ENCODE results near the gene BMP5.

The BMP5 gene

DNA sequence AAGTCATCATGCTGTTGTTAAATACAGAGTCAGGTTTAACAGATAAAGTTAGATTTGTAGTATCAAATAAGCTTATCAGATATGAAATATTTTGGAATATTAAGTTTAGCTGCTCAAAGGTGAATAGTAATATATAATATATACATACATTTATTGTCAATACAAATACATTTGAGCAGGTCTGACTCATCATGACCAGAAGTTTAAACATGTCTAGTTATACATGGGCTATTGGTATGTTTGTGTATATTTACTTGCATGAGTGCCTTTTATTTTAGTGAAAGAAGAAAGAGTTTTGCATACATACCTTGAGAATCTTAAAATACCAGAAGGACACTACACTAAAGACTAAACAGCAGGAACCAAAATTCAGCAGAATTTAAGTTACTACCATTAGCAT, 76.8 kb downstream of the BMP5 start:
- DNase-seq: no peak

DNA sequence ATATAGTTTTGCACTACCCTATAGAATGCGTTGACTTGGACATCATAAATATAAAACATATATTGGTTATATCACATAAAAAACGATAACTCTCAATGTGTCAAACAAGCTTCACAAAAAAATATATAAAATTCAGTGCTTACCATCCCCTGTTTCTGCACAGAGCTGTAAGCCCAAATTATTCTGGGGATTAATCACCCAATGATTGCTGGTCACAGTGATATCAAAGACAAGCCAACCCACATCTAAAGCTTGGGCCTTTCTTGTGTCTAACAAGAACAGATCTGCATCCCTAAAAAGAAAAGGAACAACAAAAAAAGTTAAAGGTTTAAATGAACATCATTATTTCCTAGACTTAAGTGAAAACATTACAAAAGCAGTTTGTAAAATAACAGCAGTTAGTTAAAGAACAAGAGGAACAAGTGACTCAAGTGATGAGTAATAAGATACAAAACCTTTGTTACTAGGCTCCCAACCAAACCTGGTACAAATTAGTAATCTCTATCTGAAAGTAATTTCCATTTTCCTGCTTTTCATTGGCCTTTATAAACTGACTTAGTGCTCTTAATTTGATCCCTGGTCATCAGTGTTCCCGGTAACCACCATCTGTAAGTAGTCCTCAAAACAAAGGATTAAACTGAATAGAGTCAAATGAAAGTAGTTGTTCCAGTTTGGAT, 81.1 kb downstream of the BMP5 start:
- DNase-seq: peak; percentile 78

DNA sequence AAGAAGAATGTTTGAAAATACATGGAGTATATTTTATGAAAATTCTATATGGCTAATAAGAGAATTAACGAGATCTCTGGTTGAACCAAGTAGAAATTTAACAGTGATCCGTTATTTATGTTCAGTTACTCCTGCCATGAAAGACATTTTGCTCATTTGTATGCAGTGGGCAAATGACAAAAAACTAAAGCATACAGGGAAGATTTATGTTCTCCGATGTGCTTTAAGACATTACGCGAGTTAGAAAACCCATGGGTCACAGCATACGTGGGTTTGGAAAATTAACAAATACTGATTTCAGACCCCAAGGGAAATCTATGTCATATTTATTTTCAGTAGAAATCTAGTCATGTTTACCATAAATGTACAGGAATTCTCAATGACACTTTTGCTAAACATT, 90.1 kb downstream of the BMP5 start:
- no peak for DNase-seq

DNA sequence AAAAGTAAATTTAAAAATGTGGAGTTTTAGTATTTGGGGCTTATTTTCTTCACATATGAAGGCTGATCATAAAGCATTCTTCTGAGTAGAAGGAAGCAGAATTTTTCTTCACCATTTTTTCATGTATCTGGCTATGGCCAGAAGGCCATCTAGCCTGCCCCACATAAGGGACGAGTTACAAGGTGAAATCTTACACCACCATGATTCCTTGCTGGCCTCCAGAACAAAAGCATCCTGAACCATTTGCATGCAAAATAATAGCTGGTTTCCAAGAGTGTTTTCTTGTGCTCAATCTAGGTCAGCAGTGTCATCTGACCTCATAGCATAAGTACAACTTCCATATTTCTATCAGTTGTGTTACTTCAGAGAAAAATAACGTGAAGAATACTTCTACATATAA, 93.1 kb downstream of the BMP5 start:
- no peak for DNase-seq

DNA sequence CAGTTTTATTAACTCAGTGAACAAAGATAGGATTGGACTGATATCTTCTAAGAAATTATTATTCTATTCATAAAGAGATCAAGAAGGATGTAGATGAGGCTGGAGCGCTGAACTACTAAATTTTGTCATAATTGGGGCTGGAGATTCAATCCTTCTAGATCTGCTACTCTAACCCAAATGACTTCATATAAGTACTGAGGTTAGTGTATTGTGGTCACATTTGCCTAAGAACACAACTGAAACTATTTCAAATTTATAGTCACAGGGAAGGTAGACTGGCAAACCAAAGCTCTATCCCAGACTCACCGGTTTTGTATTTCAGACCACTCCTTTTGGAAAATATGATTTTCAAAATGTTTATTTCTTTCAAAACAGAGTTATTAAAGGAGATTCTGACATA, 96.7 kb downstream of the BMP5 start:
- DNase-seq: no peak

DNA sequence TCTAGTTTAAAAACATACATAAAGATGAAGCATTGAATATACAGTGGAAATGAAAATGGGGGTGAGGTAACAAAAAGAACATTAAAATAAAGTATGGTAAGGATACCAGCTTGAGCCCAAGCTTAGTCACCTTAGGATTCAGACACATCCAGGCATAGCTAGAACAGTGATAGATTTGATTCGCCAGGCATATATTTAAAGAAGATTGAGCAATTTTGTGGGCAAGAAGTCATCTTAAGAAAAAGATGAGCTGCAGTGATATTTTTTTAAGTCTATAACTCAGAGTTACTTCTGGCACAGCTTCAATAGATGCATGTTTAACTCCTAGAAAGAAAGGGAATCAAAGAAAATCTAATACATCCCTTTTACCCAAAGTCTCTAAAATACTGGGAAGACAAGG, 97.9 kb downstream of the BMP5 start:
- peak; percentile 59 for DNase-seq

DNA sequence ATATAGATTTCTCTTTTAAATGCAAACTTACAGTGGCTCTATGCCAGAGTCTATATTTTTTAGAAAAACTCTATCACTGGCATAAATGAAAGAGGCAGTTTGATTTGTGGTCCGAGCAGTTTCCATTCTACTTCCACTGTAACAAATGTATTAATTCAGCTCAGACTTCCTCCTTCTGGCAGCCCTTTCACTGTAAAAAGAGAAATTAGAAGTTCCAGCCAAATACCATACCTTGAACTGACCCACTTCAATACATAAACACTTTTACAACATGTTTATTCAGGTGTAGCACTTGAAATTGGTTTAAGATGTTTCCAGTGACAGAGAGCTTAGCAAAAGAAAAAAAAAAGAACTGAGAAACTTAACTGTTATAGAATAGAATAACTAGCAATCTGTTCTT, 99.3 kb downstream of the BMP5 start:
- no peak for DNase-seq

DNA sequence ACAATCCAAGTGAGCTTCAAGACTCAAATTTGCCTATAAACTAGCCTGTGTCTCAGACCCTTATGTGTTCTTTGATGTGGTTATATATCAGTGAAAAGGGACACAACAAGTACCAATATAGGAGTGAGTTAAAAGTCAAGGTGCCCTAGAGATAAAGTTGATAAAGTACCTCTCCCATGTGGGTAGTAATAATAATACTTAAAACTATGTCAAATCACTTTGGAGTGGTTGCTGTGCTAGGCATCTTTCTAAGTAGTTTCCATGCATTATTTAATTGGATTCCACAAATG, 100.4 kb downstream of the BMP5 start:
- no peak for DNase-seq

DNA sequence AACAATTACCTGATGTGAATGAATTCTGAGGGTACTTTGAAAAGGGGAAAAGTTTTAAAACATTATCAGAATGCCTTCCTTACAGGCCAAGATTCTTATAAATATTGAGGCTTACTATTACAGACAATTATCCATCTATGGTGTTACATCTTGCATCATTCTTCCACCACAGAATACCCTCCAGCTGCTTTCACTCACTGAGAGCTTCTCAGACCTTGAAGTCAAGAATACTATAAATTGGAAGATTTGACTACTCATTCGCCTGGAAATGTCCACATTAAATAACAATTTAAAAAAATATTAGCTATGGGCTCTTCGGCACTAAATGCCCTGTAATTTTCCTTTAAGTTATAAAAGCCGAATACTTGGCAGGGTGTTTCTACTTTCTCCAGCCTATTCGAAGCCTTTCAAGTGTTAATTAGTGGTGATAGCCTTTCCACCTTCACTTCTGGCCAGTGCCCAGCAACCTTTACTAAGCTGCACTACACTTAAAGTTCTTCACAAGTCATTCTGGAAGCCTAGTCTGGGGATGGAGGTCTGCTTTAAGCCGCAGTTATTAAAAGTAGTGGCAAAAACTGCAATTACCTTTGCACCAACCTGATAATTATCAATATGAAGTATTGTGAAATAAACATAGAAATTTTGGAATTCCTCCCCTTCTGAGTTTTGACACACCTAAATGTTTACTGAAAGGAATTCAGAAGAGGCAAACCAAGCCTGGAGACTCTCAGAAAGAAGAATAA, 100.9 kb downstream of the BMP5 start:
- no peak for DNase-seq

DNA sequence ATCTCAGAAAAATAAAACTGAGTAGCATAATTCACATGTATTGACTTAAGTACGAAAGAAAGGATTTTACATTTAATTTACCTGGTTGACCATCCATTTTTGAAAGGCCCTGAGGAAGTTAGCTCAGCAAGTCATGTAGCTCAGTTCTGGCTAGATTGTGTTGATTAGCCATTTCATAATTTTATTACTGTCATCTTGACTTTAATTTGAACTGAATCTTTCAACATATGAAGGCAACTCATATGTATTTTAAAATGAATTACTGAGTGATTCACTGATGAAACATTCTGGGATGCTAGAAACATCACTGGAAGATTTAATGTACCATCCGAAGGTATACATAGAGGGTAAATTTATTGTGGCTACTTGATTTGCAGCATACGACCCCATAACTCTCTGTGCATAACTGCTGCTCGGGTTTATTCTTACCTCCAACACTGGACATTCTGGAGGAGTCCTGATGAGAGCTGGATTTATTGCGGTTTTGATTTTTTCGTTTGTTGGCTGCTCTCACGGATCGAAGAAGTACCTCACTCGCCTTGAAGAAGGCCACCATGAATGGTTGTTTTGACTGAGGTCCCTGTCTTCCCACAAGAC, 101.7 kb downstream of the BMP5 start:
- DNase-seq: no peak

DNA sequence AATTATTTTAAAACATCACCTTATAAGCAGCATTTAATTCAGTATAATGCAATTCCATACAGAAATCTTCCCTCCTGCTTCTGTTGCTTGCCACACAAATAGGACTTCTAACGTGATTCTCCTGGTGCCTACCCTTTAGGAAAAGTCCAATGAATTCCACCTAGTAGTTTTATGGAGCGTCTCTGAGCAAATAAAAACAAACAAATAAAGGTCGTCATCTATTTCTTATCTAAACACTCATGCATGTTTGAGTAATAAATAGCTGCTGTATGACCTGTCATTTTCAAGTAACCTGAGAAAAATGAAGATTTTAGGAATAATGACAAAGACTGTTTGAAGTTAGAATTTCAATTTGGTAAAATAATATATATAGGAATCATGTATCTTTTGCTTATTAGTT, 102.7 kb downstream of the BMP5 start:
- no peak for DNase-seq

DNA sequence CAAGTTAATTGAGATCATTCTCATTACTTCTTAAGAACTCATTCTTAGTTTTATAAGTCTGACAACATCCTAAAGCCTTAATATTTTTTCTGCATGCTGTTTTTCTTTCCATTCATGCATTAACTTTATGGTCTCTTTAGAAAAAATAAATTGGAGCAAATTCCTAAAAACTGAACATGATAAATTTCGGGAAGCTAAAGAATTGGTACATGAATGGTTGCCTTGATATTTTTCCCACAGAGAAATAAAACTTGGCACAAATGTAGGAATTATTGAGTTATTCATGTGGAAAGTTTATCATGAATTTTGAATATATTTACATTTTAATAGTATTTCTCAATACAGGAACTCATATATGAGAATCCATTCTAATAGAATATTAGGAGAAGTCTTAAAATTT, 115.9 kb downstream of the BMP5 start:
- DNase-seq: no peak

DNA sequence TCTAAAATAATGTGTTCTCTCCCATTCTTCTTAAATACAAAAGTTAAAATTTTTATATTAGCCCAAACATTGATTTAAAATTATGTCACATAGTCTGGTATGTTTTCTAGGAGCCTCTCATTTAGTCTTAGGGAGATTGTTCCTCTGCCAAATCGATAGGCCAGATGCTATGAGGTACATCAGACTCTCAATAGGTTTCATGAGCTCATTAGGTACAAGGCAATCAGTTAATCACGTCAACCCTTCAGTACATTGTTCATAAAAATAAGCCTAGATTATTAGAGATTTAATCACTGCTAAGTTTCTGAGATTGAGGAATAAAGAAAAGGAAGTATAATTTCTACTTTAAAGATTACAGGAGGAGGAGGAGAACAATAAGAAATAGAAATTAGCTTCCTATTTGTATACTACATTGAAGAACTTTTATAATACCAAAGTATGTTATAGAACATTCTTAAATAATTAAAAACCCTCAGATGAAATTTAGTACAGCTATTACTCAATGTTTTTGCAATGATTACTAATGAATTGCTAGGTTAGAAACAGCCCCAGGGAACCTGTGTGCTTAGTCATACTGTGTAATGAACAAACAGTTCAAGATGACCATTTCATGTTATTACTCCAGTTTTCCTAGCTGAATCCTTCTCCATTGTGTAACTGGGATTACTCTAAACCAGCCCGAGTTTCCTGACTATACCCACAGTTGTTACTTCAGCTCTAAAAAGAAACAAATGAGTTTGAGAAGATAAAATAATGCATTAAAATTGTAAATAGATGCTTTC, 117.0 kb downstream of the BMP5 start:
- DNase-seq: peak; percentile 93

DNA sequence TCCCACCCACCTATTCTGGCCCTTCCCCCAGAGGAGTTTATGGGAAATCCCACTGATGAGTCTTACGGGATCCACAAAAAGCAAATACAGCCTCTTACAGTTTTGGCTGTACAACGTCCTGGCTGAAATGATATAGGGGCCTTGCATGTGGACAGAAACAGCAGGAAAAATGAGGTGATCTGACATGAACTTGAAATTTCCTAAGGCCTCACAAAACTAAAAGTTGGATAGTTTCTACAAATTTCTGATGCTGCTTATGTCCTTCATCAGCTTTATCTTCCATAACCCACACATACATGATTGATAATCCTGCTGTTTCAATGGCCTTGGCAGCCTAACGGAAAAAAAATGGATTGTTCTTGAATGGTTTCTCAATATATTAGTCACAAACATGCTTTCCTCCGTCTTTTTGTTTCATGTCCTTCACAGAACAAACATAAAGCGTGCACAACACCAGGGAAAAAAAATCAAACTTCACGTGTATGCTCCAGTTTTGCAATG, 118.8 kb downstream of the BMP5 start:
- DNase-seq: no peak

DNA sequence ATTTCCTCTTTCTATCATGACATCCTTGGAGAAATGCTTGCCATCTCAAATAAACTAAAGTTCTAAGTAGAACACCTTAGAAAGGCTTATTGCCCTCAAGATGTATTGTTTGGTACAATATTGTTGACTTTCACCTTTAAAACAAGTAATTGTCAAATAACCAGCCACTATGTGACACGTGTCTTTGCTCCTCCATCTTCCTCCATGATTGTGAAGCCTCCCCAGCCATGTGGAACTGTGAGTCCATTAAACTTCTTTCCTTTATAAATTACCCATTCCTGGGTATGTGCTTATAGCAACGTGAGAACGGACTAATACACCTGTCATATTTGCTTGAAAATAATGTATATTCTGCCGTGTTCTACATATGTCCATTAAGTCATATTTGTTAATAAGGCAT, 126.5 kb downstream of the BMP5 start:
- no peak for DNase-seq

DNA sequence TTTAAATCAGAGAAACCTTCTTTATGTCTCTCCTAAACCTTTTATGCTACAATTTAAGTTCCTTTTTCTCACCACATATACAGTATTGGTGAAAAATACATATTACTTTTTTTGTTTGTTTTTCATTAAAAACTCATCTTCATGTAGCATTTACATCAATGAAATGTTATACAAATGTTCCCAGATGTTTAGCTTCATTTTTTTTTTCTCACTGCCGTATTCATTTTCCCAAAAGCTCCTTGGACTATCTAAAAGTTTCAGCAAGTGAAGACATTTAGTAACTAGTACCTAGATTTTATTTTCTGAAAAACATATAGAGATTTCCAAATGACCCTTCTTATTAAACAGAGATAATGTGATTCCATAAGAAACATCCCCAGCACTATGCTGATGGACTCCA, 128.9 kb downstream of the BMP5 start:
- no peak for DNase-seq

DNA sequence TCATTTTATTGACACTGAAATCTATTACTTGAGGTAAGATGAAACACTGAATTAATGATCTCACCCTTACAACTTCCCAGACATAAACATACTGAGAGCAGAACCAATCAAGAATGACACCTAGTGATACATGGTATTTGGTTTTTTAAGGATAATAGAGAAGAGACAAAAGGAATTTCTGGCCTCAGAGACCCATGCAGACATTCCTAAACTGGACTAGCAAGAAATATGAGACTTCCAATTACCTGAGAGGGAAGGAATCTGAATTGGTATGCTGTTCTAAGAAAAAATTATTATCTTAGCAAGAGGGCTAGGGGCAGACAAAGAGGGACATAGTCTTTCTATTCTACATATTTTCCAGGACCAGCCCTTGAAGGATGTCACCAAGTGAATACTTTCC, 141.1 kb downstream of the BMP5 start:
- DNase-seq: no peak

DNA sequence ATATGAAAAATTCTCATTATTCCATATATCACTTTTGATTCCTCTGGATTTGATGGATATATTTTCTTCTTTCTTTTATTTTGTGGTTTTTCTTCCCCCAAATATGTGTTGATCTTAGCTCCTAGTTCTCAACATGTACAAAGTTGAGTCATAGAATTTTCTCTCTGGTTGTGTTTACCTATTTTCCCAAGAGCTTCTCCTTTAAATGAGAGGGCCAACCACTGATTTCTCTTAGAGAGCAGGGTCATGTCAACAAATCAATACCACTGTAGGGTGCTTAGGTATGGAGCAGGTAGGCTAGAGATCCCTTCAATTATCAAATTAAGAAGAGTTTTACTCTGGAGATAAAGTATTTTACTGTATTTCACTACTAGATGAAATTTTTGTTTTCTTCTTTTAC, 145.7 kb downstream of the BMP5 start:
- DNase-seq: no peak

DNA sequence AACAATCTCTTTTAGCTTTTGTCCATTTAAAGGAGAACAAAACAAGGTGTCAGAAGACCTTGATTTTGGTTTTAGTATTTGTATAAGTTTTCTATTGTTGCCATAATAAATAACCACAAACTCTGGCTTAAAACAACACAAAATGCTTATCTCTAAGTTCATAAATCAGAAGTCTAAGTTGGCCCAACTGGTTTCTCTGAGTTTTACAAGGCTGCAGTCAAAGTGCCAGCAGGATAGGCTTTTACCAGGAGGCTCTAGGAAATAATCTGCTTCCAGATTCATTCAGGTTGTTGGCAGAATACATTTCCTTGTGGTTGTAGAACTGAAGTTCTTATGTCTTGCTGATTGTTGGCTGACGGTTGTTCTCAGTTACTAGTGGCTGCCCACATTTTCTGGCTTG, 149.2 kb downstream of the BMP5 start:
- DNase-seq: no peak

DNA sequence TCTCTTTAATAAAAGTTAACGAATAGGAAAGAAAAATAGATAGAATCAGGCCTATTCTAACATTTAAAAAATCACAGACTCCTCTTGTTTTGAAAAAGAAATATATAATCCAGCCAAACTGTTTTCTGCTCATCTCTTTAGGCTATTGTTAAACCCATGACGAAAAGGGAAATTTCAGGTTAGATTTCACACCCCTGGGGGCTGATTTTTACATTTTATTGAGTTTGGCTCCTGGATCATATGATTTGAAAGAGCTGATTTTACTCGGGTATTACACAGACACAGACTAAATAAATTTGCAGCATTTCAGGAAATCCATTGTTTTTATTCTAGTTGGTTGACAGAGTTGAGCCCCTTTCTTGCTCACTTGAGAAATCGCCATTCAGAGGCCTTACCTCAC, 160.6 kb downstream of the BMP5 start:
- no peak for DNase-seq

DNA sequence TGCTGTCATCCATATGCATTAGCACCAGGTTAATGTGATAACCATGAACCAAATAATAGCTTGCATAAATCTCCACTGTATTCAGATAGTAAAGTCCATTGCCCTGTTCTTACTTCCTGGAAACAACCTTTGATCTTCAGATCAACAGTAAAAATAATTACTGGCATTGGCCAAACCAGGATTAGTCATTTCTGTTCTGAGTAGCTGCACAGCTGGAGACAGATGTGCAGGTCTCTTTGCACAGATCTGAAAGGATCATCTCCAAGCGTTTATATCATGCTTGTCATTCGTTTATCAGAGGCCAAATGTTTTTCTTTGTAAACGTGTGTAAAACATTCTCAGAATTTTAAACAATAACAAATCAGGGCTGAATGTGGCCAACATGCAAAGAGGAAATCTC, 162.0 kb downstream of the BMP5 start:
- DNase-seq: peak; percentile 85

DNA sequence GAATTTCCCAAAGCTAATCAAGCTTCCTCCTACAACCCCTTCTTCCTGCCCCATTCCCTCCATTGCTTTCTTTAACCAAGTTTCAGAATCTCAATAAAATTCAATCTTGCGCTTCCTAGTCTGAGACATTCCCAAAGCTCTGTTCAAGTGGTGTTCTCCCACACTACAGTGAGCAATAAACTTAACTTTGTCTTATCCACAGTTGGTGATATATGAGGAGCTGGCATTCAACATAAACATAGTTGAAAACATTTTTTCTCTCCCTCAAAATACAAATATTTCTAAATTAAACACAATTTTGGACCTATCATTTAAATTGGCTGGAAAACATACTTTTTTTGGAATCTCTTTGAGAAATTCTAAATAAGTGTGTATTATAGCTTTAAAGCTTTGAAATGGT, 166.7 kb downstream of the BMP5 start:
- no peak for DNase-seq

Data from HCEC 1CT (cell line).